HT1080 (cell line): ENCODE measurements around the gene GLT6D1. TPM values are rescaled to one million over a fixed set of nuclear protein-coding genes. Genes with fewer than 3 reads are reported as not detected.
A peak's percentile ranks its signal among the peaks of the same experiment; 100 is the strongest.

Experiments
- DNase-seq: peaks from one replicate; pipeline ENCODE4 v3.0.0-alpha.2; 2015; ENCODE audit warnings: low read depth
- total RNA-seq: library from RNA; depleted of rRNA; stranded (reverse); fragments of >200 nt; shearing (Covaris generic); gene quantifications from 2 replicates; pipeline ENCODE4 v1.2.3, GENCODE V29; 2014

GLT6D1 gene
- total RNA-seq, 1 experiment from 2014 or later: not detected

DNA sequence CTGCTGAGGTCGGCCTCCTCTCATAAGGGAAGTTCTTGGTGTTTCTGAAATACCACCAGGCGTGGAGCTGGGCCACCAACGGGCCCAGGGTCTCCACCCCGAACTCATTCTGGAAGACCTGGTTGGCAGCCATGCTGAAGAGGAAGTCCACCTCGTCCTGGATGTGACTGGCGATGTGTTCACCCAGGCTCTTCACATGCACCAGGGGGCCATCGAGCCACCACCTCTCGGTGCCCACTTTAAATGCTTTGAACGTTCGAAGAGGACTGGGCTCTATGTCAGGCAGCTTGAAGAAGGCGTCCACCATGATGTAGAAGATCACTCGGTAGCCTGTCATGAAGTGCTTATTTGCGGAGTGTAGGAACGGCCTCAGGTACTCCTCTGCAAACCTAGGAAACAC is 15.1 kb downstream of the GLT6D1 start:
- no peak for DNase-seq

DNA sequence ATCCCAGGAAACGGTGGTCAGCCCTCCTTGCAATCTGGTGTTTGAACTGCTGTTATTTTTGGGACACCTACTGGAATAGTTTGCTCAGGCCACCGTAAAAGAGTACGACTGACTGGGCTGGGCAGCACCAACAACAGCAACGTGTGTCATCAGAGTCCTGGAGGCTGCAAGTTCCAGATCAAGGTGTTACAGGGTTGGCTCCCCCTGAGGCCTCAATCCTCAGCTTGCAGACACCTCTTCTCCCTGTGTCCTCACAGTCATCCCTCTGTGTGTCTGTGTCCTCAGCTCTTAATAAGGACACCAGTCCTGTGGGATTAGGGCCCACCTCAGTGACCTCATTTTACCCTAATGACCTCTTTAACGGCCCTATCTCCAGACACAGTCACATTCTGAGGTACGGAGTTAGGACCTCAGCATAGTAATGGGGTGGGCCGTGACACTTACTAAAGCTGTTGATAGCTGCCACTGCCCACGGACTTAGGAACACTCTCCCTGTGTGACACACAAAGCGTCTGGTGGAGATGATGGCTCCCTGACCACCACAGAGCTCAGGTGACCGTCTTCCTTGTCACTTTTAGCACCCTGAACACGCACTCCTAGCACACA is 16.8 kb downstream of the GLT6D1 start:
- DNase-seq: no peak

DNA sequence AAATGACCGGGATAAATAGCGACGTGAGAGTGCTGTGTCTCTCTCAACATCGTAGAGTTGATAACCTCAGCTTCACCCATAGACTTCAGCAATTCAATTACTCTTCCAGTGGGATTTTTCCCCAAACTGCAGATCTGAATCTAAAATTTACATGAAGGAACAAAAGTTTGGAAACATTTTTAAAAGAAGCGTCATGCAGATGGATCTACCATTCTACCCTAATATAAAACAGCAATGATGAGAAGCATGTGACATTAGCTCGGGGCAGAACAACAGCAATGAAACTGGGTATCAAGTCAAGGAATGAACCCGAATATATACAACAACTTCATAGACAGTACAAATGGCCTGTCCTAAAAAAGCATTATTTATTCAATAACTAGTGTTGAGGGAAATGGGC is 18.8 kb downstream of the GLT6D1 start:
- DNase-seq: no peak

DNA sequence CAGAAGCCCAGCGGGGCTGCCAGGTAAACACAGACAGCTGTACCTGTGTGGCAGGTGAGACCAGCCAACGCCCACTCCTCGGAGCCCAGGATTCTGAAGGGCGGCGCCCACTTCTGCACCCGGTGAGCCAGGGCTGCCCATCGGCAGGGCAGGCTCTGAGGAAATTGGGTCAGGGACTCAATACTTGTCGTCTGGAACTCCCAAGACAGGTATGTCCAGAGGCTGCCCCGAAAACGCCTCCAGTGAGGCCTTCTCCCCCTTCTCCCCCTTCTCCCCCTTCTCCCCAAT is 19.8 kb downstream of the GLT6D1 start:
- DNase-seq: no peak

DNA sequence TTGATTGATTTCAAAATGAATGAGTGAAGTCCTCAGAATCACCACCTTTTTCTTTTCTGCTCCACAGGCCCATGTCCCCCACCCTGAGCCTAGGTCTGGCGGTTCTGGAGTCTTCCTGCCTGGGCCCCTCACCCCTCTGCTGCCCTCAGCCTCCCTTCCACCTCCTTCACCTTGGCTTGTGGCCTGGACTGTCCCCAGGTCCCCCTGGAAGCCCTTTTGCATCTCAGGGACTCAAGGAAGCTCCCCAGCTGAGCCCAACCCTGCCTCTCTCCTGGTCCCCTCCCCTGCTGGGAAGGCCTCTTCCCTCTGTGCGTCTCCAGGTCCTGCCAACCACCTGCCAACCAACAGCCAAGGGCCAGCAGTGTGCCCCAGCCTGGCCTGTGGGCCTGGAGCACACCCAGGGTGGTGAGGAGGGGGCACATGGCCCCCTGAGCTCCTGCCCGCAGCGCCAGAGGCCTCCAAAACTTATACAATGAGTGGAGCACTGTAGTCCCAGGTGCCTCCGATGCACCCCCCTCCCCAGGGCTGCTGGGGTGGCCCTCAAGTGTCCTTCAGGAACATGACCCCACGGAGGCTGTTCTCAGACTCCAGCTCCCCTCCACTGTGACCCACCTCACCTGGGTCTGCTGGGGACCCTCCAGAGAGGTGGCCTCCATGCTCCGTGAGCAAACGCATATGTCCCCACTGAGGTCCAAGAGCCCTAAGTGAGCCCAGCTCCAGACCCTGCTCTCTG is 20.3 kb downstream of the GLT6D1 start:
- no peak for DNase-seq

DNA sequence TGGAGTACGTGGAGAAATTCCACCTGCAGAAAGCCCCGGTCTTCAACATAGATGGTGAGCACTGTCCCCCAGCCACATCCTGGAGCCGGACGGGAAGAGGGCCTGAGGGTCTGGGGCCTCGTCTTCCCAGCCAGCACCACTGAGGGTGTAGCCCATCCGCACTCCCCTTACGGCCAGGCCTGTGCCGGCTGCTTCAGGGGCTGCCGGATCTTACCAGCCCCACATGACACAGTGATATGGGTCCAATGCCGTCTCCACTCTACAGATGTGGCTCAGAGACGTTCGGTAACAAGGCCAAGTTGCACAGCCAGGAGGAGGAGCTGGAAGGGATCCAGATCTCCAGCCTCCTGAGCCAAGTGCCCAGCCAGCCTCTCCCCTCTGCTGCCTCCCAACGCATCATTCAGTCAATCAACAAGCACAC is 21.3 kb downstream of the GLT6D1 start:
- no peak for DNase-seq

DNA sequence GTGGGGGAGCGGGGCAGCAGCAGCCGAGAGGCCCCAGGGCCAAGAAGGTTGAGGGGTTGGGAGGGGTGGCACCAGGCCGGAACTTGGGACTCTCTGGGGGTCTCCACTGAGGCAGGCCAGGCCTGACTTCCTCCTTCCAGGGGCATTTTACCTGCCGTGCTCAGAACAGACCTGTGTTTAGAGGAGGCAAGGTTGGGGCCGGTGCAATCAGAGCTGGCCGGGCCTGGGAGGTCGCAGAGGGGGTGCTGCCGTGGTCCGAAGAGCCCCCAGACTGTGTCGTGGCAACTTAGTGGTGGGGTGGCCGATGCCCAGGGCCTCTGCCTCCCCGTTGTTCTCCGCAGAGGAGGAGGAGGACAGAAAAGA is 21.8 kb downstream of the GLT6D1 start:
- DNase-seq: no peak

DNA sequence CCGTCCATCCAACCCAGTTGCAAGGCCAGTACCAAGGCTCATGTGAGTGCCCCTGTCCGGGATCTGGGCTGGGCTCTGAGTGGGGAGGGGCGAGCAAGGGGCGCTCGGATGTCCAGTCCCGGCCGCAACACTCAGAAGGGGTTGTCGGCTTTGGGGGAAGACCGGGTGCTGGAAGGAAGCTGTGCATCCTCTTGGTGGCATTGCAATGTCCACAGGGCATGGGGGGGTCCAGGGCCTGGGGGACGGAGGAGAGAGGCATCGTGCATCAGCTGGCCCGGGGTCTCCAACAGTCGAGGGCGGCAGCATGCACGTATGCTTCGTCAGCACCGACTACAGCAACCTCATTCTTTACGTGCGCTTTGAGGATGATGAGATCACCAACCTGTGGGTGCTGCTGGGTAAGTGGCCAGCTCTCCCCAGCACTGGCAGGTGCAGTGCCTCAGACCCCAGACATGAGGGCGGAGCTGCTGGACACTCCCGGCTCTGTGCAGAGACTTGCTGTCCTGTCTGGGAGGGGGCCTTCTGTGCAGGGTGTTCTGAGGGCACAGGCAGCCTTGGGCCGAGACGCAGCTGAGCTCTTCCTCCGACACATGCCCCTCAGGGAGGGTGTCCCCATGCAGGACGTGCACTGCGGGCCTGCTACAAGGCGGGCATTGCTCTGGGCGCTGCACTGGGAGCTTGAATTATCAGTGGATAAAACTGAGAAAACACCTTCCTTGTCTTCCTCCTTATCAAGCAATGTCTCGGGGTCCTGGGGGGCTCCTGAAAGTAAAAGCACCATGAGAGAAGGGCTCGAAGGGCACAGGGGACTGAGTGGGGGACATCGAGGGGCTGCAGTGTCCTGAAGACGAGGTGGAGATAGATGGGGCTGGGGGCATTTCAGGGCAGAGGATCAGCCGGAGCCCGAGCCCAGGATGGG is 22.5 kb downstream of the GLT6D1 start:
- no peak for DNase-seq

DNA sequence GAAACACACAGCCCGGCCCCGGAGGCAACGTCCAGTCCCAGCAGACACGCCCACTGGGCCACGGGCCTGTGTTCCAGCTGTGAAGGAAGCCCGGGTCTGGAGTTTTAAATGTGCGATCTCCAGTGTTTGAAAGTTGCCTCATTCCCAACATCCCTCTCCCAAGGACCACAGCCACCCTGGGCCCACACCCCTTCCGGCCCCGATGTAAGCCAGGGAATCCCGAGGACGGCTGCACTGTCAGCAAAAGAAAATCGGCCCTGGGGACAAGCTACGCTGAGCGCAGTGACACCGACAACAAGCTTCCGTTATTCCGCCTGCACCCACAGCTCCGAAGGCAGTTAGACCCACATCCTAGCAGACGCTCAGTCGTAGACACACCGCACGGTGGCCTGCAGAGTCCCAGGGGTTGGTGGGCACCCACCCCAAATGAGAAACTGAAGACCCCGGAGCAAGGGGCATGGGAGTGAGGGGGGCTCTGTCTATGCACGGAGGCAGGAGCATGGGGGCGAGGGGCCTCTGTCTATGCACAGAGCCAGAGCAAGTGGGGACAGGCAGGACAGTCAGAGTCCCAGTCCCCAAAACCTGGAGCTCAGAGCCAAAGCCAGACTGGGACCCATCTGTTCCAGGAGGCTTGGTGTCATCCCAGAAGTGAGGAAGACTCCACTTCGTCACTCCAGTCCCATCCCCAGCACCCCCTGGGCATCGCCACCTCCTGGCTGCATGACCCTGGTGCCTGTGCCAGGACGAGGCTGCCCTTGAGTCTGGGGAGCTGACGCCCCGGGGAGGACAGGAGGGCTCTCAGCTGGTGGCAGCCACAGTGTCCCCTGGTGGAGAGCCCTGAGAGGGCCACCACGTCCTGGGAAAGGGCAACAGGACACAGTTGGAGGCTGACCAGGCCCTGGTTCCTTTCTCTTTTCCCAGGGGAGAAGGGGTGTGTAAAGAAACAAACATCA is 23.4 kb downstream of the GLT6D1 start:
- DNase-seq: no peak

DNA sequence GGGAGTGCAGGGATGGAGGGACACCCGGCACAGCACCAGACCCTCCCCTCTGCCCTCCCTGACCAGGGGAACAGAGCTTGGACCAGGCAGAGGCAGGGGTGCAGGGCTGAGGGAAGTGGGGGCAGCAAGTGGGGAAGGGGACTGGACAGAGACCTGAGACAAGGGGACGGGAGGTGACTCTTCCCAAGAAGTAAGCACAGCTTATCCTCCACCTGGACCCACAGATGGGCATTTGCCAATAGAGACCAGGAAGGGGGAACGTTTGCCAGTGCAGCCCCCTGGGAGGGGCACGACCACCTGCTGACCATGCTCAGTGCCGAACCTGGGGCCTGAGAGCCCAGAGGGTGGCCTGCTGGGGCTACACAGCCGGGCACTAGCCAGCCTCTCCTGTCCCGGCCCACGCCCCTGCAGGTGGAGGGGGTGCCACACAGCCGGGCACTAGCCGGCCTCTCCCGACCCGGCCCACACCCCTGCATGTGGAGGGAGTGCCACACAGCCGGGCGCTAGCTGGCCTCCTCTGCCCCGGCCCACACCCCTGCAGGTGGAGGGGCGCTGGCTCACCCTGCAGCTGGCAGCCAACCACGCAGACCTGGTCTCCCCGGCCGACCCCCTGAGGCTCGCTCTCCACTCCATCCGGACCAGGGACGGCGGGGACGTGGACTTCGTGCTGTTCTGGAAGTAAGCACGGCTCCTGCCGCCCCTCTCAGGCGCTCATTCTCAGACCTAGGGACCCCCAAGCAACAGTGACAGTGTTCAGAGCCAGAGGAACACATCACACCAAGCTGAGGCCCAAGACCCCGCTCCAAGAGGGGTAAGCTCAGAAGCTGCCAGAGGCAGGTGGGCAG is 24.3 kb downstream of the GLT6D1 start:
- no peak for DNase-seq

DNA sequence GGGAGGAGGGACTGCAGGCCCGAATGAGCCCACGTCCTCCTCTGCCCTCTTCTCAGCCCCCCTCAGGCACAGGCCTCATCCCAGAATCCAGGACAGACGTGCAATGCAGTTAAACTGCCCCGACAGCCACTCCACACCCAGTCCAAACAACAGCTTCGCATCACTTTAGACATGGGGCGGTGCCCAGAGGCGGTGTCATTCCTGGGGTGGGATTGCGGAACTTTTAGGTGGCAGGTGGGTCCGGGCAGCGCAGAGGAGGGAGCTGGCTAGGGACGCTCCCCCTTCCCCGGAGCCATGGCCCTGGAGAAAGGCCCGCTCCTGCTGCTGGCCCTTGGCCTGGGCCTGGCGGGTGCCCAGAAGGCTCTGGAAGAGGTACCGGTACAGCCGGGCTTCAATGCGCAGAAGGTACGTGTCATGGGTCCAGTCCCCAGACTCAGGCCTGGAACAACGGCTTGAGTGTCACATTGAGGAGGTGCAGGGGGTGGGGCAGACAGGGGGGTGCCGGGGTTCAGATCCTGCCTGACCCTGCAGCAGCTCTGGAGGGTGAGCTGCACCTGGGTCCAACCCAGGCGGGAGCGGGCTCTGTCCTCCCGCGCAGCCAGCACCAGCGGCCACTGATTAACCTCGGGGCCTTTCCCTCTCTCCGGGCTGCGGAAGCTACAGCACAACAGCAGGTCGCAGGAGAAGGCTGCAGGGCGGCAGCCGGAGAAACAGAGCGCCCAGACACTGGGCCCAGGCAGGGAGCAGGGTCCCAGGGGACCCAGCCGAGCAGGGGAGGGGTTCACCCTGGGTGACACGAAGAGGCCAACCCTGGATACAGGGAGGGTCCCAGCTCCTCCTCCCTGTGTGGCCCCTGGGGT is 25.2 kb downstream of the GLT6D1 start:
- no peak for DNase-seq

DNA sequence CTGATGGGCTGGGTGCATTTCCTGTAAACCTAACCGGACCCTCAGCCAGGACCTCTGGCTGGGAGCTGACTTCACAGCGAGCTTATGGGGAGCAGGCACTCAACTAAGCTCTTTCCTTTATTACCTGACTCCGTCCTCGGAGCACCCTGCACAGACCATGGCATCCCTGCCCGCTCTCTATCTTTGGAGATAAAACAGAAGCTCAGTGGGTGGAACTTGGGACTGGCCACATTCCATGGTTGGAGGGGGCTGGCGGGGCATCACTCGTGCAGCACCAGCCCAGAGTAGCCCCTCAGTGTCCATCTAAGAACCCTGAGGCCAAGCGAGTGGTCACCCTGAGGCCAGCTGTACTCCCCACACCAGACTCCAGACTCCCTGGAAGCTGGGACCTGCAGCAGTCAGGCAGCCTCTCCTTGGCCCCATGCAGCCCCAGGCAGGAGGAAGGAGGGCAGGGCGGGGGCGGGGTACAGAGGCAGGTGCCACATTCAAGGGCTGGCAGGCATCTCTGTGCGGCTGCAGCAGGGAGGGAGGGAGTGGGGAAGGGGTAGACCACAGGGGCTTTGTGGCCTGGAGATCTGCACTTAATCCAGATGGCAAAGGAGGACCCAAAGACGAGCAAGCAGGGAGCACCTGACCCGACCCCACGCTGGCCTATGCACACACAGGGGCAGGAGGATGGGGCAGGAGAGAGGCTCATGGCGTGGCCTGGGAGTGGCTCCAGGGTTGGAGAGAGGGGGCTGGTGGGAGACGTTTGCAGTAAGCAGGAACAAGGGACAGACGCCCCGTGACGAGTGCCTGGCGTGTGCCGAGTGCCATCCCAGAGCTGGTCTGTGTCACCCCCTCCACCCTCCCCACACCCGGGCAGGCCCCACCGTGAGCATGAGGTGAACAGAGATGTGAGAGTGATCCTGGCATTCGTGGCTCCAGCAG is 26.1 kb downstream of the GLT6D1 start:
- no peak for DNase-seq

DNA sequence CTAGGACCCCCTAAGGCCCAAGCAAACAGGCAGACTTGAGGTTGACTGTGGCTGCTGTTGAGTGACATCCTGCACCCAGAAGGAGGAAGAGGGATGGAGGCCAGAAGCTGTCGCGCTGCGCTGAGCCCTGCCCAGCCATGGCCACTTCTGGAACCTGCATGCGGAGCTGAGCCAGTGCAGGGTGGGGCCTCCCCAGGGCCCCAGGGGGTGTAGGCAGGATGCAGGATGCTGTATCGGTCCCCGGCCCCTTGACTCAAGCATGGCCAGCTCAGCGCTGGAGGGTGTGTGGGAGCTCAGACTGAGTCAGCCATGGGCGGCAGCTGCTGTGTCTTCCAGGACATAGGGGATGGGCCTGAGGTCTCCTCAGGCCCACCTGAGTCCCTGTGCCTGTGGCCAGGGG is 26.9 kb downstream of the GLT6D1 start:
- peak; percentile 52 for DNase-seq

DNA sequence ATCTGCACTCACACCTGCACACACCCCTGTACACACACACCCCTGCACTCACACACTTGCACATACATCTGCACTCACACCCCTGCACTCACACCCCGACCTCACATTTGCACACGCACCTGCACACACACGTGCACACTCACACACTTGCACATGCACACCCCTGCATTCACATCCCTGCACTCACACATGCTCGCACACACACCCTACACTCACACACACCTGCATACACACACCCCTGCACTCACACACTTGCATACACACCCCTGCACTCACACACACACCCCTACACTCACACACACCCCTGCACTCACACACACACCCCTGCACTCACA is 27.5 kb downstream of the GLT6D1 start:
- no peak for DNase-seq

DNA sequence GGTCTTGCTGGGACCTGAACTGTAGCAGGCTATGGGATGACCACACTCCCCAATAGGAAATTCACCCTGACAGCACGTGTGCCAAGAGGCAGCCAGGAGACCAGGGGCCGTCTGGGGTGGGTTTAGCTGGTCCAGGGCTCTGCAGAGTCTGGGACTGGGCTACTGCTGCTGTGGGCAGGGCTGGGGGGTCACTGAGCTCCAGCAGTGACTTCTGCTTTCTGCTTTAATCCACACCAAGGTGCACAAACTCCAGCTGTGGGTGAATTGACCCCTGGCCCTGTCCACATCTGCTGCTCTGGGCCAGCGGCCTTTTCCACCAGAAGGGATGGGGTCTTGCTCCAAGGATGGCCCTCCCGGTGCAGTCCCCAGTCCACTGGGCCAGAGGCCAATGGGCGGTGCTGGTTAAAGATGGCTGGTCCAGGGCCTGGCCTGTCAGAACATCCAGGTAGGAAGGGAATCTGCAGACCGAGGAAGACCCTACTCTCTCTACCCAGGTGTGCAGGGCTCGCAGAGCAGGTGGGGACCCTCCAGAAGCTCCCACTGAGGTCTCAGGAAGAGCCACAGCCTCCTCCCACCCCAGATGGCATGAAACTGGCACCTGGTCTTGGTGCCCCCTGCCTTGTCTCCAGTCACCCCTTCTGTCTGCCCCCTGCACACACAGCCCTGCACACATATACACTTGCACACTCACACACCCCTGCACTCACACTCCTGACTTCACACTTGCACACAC is 28.0 kb downstream of the GLT6D1 start:
- DNase-seq: no peak

DNA sequence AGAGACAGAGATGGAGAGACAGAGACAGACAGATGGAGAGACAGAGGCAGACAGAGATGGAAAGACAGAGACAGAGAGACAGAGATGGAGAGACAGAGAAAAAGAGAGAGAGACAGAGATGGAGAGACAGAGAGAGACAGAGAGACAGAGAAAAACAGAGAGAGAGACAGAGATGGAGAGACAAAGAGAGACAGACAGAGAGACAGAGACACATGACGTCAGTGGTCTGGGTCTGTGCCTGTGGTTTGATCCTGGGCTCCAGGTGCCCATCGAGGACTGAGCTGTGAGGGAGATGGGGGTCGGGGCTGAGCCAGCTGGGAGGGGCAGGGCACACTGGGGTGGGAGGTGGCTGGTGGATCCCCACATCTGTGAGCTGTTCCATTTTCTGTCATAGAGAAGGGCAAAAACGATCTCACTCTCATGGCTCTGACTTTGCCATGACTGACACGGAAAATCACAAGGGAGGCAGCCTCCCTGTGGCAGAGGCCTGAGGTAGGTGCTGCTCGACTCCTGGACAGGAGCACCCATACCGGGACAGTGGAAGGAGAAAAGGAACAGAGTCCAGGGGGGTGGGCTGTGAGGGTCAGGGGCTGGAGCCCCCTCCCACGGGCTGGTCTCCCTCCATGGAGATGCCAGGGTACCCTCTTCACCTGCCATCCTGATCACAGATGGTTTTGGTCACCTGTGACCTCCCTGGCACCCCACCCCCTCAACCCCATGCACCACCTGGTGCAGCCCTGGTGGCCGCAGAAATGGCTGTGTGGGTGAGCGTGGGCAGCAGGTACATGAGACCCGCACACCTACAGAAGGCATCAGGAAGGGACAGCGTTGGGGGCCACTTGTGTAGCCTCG is 28.8 kb downstream of the GLT6D1 start:
- DNase-seq: no peak
